HG02798 (cell line): Measurements from ENCODE around the gene ACMSD.
"Not testable (repeated sequence)": the region's sequence is repeated elsewhere in the genome, so short reads cannot be mapped to it uniquely, and the experiment has no call there.

Source experiments
- ATAC-seq: cut with Tn5 transposase; IDR thresholded peaks from one replicate; pipeline ENCODE4 v1.9.1; 2021; ENCODE audit warnings: mild to moderate bottlenecking; ENCODE audit not compliant: unreplicated experiment, poor library complexity

Gene ACMSD

GRCh38 chr2:134838143-134838620 is at the start of gene ACMSD:
TSS of gene ACMSD (plus strand) at chr2:134838616. CDS start at chr2:134838683, 67 bp downstream.
- ATAC-seq = no peak

- ATAC-seq = no peak
Measured at GRCh38 chr2:134790487-134790886, 47.9 kb upstream of the ACMSD start.

- no peak for ATAC-seq
Measured at GRCh38 chr2:134791616-134792015, 46.8 kb upstream of the ACMSD start.

DNA sequence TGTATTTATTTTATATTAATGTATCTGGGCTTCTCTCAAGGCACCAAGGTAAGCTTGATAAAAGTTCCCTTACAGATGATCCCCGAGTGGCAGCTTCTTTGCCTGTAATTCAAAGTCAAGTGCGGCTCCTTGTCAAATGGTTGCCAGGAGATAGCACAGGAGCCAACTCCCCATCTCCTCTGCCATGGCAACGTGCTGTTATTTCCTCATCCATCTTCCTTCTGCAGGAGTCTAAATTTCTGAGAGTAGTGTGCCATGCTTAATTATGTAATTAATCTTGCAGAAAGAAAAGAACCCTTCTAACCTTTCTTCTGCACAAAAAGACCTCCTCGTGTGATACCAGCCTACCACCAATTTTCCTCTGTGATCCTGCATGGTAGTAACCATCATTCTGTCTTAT is 46.2 kb upstream of the ACMSD start:
- no peak for ATAC-seq

GRCh38 chr2:134795765-134796164 is 42.7 kb upstream of the ACMSD start:
- no peak for ATAC-seq

- ATAC-seq = no peak
Measured at GRCh38 chr2:134796373-134796772, 42.0 kb upstream of the ACMSD start.

GRCh38 chr2:134799936-134800335 is 38.5 kb upstream of the ACMSD start:
- ATAC-seq = no peak

GRCh38 chr2:134800341-134800740 is 38.1 kb upstream of the ACMSD start:
- no peak for ATAC-seq

DNA sequence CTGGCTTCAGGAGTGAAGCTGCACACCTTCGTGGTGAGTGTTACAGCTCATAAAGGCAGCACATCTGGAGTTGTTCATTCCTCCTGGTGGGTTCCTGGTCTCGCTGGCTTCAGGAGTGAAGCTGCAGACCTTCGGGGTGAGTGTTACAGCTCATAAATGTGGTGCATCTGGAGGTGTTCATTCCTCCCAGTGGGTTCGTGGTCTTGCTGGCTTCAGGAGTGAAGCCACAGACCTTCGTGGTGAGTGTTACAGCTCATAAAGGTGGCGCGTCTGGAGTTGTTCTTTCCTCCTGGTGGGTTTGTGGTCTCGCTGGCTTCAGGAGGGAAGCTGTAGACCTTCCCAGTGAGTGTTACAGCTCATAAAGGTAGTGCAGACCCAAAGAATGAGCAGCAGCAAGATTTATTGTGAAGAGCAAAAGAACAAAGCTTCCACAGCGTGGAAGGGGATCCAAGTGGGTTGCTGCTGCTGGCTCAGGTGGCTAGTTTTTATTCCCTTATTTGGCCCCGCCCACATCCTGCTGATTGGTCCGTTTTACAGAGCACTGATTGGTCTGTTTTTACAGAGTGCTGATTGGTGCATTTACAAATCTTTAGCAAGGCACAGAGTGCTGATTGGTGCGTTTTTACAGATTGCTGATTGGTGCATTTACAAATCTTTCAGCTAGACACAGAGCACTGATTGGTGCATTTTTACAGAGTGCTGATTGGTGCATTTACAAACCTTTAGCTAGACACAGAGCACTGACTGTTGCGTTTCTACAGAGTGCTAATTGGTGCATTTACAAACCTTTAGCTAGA is 34.6 kb upstream of the ACMSD start:
- not testable (repeated sequence) for ATAC-seq

DNA sequence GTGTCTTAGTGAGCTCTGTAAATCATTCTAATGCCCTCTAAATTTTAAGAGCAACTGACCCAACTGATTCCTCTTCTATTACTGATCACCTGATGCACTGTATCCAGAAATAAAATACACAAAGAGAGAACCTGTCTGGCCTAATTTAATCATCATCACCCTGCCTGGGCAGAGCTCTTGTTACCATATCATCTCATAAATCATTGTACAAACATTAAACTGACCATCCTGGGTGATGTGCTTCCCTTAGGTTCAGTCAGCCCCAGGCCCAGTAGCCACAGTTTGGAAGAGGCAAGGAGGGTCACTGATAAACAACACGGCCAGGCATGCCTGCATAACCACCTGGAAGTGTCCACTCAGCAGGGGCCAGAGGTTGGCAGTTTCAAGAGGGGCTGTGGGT is 22.7 kb upstream of the ACMSD start:
- ATAC-seq = no peak

DNA sequence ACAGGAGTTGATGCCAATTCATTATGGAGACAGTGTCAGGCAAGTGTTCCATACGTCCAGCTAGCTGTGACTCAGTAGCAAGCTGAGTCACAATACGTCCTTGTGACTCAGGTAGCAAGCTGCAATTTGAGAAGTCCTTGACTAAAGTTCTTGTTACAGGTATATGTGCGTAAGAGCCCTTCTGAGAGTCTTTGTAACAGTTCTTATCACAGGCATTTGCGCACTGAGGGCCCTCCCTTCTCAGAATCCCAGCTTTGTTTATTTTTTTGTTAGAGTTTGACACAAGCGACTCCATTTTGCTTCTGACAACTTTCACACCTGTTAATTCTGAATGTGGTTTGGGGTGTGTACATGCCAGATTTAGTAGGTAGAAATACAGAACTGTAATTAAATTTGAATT is 20.1 kb upstream of the ACMSD start:
- ATAC-seq = no peak

- no peak for ATAC-seq
Measured at GRCh38 chr2:134819334-134819733, 19.1 kb upstream of the ACMSD start.

GRCh38 chr2:134823431-134823830 is 15.0 kb upstream of the ACMSD start:
- no peak for ATAC-seq

- no peak for ATAC-seq
Measured at GRCh38 chr2:134823832-134824231, 14.6 kb upstream of the ACMSD start.

GRCh38 chr2:134825716-134826115 is 12.7 kb upstream of the ACMSD start:
- not testable (repeated sequence) for ATAC-seq

- no peak for ATAC-seq
Measured at GRCh38 chr2:134835471-134835870, 2.9 kb upstream of the ACMSD start.

DNA sequence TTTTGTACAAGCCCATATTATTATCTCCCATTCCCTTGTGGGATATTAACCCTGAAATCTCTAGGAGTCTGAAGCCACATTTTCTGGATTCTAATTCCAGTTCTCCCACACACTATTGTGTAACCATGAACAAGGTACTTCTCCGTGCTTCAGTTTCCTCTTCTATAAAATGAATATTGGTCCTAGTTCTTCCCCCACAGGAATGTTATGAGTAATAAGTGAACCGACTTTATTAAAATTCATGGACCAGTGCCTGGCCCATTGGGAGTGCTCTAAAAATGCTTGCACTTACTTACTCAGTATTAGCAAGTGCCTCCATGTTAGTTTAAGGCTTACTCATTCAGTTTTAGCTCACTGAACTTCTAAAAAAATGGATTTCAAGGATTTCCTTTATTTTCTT is 1.4 kb upstream of the ACMSD start:
- no peak for ATAC-seq

DNA sequence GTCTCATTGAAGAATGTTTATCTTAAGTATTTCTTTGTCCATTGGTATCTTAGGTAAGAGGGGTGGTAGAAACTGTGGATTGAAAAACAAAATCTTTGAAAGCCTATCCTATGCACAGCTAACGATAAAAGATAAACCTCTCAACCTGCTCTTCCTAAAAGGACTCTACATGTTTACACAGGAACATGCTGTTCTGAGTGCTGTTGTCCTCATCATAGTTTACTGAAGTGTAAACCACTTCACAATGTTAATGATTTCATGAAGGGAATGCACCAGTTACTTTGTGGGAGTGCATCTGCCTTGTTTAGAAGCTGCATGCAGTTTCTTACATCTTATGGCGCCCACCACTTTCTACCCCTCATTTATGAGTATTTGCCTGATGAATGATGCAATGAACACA is 1.2 kb downstream of the ACMSD start:
- ATAC-seq = no peak

DNA sequence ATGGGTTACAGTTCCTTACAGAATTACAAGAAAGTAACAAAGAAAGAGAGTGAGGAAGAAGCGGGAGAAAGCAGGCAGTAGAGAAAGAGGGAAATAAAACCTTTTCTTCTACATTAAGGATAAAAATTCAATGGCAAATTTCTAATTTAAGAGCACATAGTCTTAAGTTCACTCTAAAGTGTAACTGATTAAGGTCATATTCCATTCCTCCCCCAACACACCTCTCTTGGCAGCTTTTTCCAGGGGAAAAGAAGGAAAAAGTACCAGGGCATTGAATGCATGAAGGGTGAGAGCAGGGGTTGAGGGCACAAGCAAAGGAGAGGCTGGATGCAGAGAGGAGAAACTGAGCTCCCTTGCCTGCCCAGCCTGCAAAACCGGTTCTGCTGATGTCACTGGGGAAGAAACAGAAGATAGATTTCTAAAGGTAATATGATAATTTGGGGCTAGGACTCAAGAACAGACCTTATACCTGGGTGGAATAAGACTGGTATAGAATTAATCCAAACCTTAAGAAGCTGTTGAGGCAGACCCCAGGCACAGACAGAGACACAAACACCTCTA is 4.6 kb downstream of the ACMSD start:
- no peak for ATAC-seq

GRCh38 chr2:134843968-134844367 is 5.6 kb downstream of the ACMSD start:
- ATAC-seq = no peak

DNA sequence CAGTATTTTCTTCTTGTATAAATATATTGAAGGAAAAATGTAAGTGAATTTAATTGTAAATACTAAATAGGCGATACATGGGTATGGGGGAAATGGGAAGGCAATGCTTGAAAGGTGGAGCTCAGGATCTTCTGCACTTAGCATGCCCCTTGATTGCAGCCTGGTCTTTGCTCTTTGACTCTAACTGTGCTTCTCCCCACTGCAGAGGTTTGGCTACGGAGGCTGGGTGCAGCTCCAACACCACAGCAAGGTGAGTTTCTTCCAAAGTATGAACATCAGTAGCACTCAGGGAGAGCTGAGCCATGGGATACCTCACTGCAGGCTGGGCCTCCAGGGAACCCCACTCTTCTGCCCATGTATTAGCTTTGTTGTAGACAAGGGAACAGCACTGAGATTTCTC is 6.6 kb downstream of the ACMSD start:
- ATAC-seq = no peak

DNA sequence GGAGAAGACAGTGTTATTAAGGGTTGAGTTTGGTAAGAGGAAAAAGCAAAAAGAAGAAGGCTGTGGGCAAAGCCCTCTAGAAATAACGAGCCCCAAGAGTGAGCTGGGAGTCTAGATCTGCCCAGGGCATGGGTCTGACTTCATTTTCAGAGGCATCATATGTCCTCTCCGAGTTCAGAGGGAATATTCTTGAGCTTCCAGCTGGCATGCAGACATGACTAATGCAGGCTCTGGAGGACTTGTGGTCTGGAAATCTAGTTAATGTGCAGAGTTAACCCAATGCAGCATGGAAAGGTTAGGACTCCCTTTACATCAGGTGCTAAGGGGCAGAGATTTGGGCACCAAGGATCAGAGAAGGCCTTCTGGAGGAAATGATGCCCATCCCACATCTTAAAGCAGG is 7.3 kb downstream of the ACMSD start:
- no peak for ATAC-seq
